Epithelial cell of proximal tubule (primary cell): ENCODE data around the gene RBMX2. TPM values are rescaled to one million over a fixed set of nuclear protein-coding genes. Genes with fewer than 3 reads are reported as not detected.
"Not testable (repeated sequence)": the region's sequence is repeated elsewhere in the genome, so short reads cannot be mapped to it uniquely, and the experiment has no call there.

ENCODE experiments used
- DNase-seq: peaks from one replicate; pipeline ENCODE4 v3.0.0-alpha.2; 2011; ENCODE audit warnings: low read depth
- H3K4me3 ChIP-seq: 2 replicates; pipeline ENCODE4 v1.5.1; 2011; ENCODE audit warnings: low read depth, mild to moderate bottlenecking, low read length
- total RNA-seq: library from RNA; depleted of rRNA; stranded (reverse); fragments of >200 nt; gene quantifications from 2 replicates; pipeline ENCODE4 v1.2.3, GENCODE V29; 2015
- TF ChIP-seq, protein P1 (sequence below): conservative IDR thresholded peaks from 2 replicates; pipeline ENCODE4 v1.5.1; 2012; ENCODE audit warnings: low read depth, mild to moderate bottlenecking, low read length

RBMX2 gene, protein sequence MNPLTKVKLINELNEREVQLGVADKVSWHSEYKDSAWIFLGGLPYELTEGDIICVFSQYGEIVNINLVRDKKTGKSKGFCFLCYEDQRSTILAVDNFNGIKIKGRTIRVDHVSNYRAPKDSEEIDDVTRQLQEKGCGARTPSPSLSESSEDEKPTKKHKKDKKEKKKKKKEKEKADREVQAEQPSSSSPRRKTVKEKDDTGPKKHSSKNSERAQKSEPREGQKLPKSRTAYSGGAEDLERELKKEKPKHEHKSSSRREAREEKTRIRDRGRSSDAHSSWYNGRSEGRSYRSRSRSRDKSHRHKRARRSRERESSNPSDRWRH
- total RNA-seq = 19.9 and 23.2 TPM in 2 replicates

DNA sequence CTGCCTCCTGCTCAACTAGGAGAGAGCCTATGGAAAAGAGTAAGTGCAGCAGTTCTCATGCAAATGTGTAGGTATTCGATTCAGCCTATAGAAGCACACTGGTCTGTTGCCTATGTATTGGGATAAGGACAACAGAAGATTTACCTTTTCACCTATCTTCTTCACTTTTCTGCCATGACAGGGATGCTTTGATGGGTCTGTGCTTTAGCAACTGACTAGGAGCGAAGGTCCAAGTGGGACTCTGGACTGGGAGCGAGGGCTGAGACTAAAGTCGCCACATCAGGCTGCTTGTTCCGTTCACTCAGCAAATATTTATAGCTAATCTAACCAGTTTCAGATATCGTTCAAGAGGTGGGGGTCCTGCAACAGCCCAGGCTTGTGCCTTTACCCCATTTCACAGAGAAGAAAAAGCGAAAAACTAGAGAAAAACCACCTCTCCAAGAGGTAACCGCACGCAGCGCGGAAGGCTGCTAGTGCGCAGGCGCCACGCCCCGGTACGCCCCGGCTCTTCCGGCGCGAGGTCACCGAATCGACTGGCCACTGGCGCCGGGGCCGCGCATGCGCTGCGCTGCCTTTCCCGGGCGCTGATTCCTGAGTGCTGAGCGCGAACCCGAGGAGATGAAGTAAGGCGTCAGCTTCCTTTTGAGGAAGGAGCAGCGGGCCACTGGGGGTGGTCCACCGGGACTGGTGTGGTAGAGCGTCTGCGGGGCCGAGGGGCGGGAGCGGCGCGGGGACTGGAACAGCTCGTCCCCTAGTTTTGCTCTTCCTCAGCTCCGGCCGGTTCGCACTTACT, at the start of gene RBMX2:
RBMX2 (plus strand) TSS at position 573 of the 793 bp plus-strand sequence; CDS start at position 619, 46 bp downstream.
- TF ChIP-seq, protein P1, sequence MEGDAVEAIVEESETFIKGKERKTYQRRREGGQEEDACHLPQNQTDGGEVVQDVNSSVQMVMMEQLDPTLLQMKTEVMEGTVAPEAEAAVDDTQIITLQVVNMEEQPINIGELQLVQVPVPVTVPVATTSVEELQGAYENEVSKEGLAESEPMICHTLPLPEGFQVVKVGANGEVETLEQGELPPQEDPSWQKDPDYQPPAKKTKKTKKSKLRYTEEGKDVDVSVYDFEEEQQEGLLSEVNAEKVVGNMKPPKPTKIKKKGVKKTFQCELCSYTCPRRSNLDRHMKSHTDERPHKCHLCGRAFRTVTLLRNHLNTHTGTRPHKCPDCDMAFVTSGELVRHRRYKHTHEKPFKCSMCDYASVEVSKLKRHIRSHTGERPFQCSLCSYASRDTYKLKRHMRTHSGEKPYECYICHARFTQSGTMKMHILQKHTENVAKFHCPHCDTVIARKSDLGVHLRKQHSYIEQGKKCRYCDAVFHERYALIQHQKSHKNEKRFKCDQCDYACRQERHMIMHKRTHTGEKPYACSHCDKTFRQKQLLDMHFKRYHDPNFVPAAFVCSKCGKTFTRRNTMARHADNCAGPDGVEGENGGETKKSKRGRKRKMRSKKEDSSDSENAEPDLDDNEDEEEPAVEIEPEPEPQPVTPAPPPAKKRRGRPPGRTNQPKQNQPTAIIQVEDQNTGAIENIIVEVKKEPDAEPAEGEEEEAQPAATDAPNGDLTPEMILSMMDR = no peak
- DNase-seq = no peak
- peak within 1 kb of the TSS; percentile 72 for H3K4me3 ChIP-seq

DNA sequence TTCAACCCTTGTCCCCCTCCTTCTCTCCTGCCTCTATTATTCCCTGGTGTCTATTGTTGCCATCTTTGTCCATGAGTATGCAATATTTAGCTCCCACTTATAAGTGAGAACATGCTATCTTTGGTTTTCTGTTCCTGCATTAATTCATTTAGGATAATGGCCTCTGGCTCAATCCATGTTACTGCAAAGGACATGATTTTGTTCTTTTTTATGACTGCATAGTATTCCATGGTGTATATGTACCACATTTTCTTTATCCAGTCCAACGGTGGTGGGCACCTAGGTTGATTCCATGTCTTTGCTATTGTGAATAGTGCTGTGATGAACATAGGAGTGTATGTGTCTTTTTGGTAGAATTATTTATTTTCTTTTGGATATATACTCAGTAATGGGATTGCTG, 49.7 kb upstream of the RBMX2 start:
- DNase-seq = not testable (repeated sequence)

DNA sequence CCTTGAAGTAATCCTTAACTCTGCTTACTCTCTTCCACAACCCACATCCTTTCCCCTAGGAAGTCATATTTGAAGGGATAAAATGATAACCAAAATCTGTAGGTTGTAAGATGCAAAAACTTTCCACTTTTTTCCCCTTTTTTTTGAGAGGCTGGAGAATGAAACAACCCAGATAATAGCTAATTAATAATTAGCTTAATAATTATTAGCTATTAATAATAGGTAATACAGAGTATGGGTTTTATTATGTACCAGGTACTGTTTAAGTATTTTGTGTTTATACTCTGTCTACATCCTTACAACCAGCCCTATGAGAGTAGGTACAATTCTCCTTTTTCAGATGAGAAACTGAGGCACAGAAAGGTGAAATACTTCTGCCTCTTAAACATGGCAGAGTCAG, 25.7 kb upstream of the RBMX2 start:
- DNase-seq = no peak
- H3K4me3 ChIP-seq = no peak overlapping the region
- TF ChIP-seq, protein P1 = no peak

More for the DNA sequence above, 49.7 kb upstream of the RBMX2 start:
- H3K4me3 ChIP-seq = not testable (repeated sequence)

DNA sequence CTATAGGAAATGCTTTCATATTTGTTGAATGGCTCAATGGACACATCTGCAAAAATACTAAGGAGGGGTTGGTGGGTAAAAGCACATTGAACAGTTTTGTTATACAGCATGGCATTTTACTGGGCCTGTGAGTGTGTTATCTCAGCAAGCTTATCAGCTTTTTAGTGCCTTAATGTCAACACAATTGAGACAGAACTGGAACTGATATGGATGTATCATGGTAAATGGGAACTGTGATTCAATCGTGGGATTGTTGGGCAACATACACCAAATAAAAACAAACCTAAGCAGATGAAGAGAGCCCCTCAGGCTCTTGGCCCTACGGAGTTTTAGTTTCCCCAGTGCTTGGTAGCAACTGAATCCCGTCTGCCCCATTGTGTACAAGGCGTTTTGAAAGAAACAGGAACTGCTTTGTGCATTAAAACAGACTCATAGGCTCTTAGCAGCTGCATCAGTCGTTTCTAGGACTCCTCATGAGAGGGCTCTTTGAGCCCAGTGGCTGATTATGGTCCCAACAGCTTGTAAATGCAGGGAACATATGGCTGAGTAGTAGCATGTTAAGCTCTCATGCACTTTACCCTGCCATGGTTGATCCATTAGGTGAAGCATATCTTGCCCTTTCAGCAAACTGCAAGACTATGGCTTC, 23.6 kb upstream of the RBMX2 start:
- no peak for DNase-seq
- TF ChIP-seq, protein P1 = no peak
- no peak overlapping the region for H3K4me3 ChIP-seq

DNA sequence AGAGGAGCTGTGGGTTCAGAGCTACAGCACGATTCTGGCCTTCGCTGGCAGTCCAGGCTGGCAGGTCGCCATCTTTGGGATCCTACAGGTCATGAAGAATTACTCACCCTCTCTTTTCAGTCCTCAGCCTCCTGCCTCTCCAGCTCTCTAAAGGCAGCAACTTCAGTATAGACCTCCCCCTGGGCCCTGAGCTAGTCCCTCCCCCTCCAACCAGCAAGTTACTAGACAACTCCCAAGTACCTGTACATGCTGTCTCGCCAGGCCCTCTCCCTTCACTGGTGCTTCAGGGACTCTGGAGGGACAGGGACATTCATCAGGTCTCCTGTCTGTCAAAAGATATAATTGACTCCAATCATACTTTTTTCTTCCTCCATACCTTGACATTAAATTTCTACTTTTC, 16.3 kb upstream of the RBMX2 start, which contains the start of gene GPR119:
GPR119 (minus strand) TSS at position 155 of the 400 bp plus-strand sequence. CDS start 227 bp downstream, outside the sequence.
- TF ChIP-seq, protein P1 = no peak
- H3K4me3 ChIP-seq = no peak within 1 kb of the TSS
- no peak for DNase-seq

DNA sequence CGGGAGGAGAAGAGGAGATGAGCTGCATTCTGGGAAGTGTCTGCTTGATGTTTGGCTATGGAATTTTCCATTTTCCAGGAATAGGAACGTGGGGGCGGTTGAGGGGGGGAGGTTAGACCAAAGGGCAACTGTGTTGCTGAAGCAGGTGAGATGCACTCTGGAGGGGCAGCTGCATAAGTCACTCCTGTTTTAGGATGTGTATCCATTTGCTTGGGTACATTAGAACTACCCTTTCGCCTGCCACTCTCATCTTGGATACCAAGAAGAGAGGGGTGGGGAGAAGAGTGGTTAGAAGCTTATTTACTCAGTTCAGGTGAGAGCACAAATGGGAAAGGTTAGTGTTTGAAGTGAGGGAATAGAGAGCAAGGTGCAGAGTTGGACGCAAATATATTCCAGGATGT, 15.4 kb upstream of the RBMX2 start:
- TF ChIP-seq, protein P1 = no peak
- DNase-seq = no peak
- no peak overlapping the region for H3K4me3 ChIP-seq

DNA sequence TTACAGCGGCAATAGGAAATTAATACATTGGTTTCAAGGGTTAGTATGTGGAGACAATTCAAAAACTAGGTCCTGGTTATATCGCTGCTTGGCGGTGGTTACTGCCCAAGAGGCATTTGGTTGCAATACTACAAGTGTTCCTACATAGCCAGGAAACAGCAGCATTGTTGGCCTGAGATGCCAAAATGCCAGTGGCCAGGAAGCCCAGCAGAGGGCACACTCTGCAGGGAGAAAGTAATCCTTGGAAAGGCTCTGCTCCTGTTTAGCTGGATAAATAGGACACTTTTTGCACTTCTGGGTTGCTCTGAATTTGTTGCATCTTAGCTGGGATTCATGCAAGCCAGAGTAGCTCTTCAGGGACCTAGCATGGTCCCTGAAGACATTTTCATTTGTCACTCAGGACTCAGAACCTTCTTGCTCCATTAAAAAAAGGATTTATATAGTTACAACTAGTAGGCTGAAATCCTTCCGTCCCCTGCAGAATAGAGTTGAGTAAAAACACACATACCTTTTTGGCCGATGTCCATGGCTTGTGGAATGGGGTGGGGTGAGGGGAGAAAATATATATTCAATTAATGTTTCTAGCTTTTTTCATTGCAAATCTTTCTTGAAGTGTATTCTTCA, 8.2 kb upstream of the RBMX2 start:
- no peak overlapping the region for H3K4me3 ChIP-seq
- TF ChIP-seq, protein P1 = peak; percentile 76
- no peak for DNase-seq
